Fibroblast of lung (primary cell): ENCODE results near the gene C16orf89.

Experiments
- EZH2 ChIP-seq: IDR thresholded peaks from 2 replicates; pipeline ENCODE4 v1.5.1; 2012; ENCODE audit warnings: low read length, control low read depth, mild to moderate bottlenecking; ENCODE audit errors: missing control alignments
- TF ChIP-seq, protein P1 (sequence below), 2 donors: IDR thresholded peaks in 1 of 2; conservative IDR thresholded peaks in 1 of 2; 1 replicate in 1 of 2; 2 replicates in 1 of 2; pipeline ENCODE4 v1.5.1; 2011 to 2012; ENCODE audit warnings: low read length in 2 of 2, control low read depth in 1 of 2, inconsistent platforms in 1 of 2, low read depth in 1 of 2, mild to moderate bottlenecking in 1 of 2

DNA sequence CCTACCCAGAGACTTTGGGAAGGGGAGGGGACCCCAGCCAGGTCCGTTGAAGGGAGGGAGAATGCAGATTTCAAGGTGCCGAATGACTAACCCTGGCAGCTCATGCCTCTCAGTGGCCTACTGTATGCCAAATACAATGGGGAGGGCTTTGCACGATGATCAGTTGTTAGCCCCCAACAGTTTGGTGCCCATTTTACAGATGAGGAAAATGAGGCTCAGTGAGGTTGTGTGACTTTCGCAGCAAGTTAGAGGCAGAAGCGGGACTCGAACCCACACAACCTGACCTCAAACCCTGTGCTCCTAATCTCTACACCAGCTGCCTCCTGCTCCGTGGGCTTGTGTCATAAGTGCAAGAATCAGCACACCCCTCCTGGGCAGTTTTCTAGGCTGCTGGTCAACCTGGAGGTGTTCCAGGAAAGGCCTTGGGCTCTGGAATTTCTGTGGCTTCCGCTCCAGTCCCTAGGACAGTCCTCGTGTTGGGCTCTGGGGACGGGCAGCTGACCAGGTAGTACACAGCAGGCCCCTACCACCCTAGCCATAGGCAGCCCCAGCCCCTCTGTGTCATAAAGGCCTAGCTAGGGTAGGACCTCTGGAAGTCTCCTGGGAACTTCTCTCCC, 20.1 kb downstream of the C16orf89 start:
- TF ChIP-seq, protein P1, sequence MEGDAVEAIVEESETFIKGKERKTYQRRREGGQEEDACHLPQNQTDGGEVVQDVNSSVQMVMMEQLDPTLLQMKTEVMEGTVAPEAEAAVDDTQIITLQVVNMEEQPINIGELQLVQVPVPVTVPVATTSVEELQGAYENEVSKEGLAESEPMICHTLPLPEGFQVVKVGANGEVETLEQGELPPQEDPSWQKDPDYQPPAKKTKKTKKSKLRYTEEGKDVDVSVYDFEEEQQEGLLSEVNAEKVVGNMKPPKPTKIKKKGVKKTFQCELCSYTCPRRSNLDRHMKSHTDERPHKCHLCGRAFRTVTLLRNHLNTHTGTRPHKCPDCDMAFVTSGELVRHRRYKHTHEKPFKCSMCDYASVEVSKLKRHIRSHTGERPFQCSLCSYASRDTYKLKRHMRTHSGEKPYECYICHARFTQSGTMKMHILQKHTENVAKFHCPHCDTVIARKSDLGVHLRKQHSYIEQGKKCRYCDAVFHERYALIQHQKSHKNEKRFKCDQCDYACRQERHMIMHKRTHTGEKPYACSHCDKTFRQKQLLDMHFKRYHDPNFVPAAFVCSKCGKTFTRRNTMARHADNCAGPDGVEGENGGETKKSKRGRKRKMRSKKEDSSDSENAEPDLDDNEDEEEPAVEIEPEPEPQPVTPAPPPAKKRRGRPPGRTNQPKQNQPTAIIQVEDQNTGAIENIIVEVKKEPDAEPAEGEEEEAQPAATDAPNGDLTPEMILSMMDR (conservative IDR thresholded peaks at IDR 0.05 in 1 of 2, IDR thresholded peaks at IDR 0.05 in 1 of 2; ENCODE audit: low read depth in 1 of 2, low read length in 2 of 2) = no peak
- TF ChIP-seq EZH2 = no peak
